ENCODE data around the gene PIGU. TPM values are rescaled to one million over a fixed set of nuclear protein-coding genes. Genes with fewer than 3 reads are reported as not detected.
A peak's percentile ranks its signal among the peaks of the same experiment; 100 is the strongest.

PIGU gene
- total and polyA plus RNA-seq, 2 donors (not counting 1 experiment from before 2014, with no cell fraction given) = 12.0 to 19.3 TPM

- intact Hi-C loops (cut with micrococcal nuclease) = no loop called here
- H3K9ac ChIP-seq (ENCODE audit: low read length) = peak overlapping the region; percentile 75
These were observed 33.6 kb upstream of the PIGU start for GRCh38 chr20:34710568-34710839.

More at GRCh38 chr20:34710568-34710839, 33.6 kb upstream of the PIGU start:
- peak overlapping the region in 2 of 5 experiments; percentile 34 to 88 for H3K4me3 ChIP-seq (ENCODE audit: control extremely low read depth in 1 of 5, extremely low read depth in 1 of 5, insufficient read depth in 1 of 5, low read depth in 2 of 5, low read length in 4 of 5)
- TF ChIP-seq EZH2 (IDR thresholded peaks at IDR 0.05; ENCODE audit: borderline replicate concordance, insufficient read depth, low read depth, low read length, poor library complexity, severe bottlenecking) (no peak), CTCF (IDR thresholded peaks at IDR 0.05) (no peak)
- Mint-ChIP-seq H3K9me3 (ENCODE audit: insufficient read depth) (no peaks in the 10 kb centered on the region), H3K27ac (no peak overlapping the region), H3K27me3 (no peaks in the 10 kb centered on the region), H3K4me3 (peak overlapping the region; percentile 82), H3K4me1 (peaks cover 17% of the 10 kb centered on the region)
- H3K27me3 ChIP-seq (replicated peaks in 1 of 4; ENCODE audit: control extremely low read depth in 1 of 4, control insufficient read depth in 3 of 4, insufficient read depth in 4 of 4, low read length in 3 of 4) = no peaks in the 10 kb centered on the region
- CTCF ChIA-PET = interaction anchor here (1.2 to 4.5 kb wide), 6 partner anchors 10 to 408 kb away, joined by 3 to 69 read pairs (median 13); partner anchors contain the start of genes AHCY and PIGU
- no peak for ATAC-seq (ENCODE audit: low read depth)
- POLR2A ChIA-PET = interaction anchor here (0.5 kb wide), 1 partner anchor 45 kb away, joined by 3 read pairs; no protein-coding TSS in a partner anchor
- peaks cover 10 to 14% of the 10 kb centered on the region in 2 donors for H3K4me1 ChIP-seq (ENCODE audit: control insufficient read depth in 2 of 2, insufficient read depth in 2 of 2, low read length in 2 of 2)
- H3K9me3 ChIP-seq (ENCODE audit: control extremely low read depth in 1 of 3, control insufficient read depth in 2 of 3, insufficient read depth in 1 of 3, low read length in 2 of 3) = no peaks in the 10 kb centered on the region
- peaks cover 0 to 8% of the 10 kb centered on the region in 2 experiments for H3K36me3 ChIP-seq (replicated peaks in 1 of 2; ENCODE audit: control extremely low read depth in 1 of 2, control insufficient read depth in 1 of 2, extremely low read depth in 1 of 2, insufficient read depth in 2 of 2, low read length in 1 of 2)
- peak overlapping the region; percentile 88 for H3K4me2 ChIP-seq (replicated peaks; ENCODE audit: low read depth, low read length, poor library complexity, severe bottlenecking)
- no peaks in the 10 kb centered on the region for H3K79me2 ChIP-seq (ENCODE audit: control insufficient read depth, insufficient read depth, low read length)
- no peak overlapping the region for H3K27ac ChIP-seq (ENCODE audit: low read length in 2 of 2)
- no peak for DNase-seq
- H4K20me1 ChIP-seq (ENCODE audit: control insufficient read depth, insufficient read depth, low read length, poor library complexity, severe bottlenecking) = peaks cover 7% of the 10 kb centered on the region
- peak overlapping the region; percentile 83 for H2AFZ ChIP-seq (ENCODE audit: insufficient read depth, low read depth, low read length, poor library complexity, severe bottlenecking)
